GM12865 (cell line): Measurements from ENCODE around the gene ABCB4.
"Not testable (repeated sequence)": the region's sequence is repeated elsewhere in the genome, so short reads cannot be mapped to it uniquely, and the experiment has no call there.

ENCODE experiments used
- DNase-seq: peaks from one replicate; pipeline ENCODE4 v3.0.0; 2010; ENCODE audit warnings: low read depth
- H3K4me3 ChIP-seq: 2 replicates; pipeline ENCODE4 v1.5.1; 2011; ENCODE audit warnings: mild to moderate bottlenecking, low read depth, low read length, control low read depth
- TF ChIP-seq, protein P1 (sequence below): IDR thresholded peaks from 2 replicates; pipeline ENCODE4 v1.5.1; 2011; ENCODE audit warnings: low read length, control low read depth, low read depth, inconsistent platforms; ENCODE audit not compliant: insufficient read depth; ENCODE audit errors: missing control alignments

The ABCB4 gene

DNA sequence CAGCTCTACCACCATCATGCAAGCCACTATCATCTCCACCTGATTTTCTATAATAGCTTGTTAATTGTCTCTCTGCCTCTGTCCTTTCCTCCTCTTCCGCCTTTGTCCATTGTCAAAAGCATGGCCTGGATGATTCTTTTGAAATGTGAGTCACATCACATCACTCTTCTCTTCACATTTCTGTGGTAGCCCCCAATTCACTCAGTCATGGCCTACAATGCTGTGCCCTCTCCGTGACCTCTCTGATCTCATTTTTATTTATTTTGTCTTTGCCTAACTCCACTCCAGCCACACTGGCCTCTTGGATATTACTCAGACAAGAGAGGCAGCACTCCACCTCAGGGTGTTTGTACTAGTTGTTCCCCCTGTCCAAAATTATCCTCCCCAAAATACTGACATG is 4.9 kb upstream of the ABCB4 start:
- no peak for DNase-seq
- TF ChIP-seq, protein P1, sequence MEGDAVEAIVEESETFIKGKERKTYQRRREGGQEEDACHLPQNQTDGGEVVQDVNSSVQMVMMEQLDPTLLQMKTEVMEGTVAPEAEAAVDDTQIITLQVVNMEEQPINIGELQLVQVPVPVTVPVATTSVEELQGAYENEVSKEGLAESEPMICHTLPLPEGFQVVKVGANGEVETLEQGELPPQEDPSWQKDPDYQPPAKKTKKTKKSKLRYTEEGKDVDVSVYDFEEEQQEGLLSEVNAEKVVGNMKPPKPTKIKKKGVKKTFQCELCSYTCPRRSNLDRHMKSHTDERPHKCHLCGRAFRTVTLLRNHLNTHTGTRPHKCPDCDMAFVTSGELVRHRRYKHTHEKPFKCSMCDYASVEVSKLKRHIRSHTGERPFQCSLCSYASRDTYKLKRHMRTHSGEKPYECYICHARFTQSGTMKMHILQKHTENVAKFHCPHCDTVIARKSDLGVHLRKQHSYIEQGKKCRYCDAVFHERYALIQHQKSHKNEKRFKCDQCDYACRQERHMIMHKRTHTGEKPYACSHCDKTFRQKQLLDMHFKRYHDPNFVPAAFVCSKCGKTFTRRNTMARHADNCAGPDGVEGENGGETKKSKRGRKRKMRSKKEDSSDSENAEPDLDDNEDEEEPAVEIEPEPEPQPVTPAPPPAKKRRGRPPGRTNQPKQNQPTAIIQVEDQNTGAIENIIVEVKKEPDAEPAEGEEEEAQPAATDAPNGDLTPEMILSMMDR, result no peak
- H3K4me3 ChIP-seq, result no peak overlapping the region

DNA sequence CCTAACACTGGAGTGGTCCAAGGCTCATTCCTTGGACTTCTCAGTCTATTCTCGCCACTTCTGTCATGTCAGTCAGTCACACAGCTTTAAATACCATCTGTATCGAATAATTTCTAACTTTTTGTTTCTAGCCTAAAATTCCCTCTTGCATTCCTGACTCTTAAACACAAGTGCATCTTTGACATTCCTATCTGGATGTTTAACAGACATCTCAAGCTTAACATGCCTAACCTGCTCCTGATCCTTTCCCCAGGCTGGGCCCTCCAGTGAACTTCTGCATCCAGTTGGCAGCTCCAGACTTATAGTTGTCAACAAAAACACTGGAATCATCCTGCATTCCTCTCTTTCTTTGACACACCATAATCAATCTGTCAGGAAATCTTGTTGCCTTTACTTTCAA is 4.5 kb upstream of the ABCB4 start:
- DNase-seq, result no peak
- H3K4me3 ChIP-seq, result no peak overlapping the region
- TF ChIP-seq, protein P1, result no peak

DNA sequence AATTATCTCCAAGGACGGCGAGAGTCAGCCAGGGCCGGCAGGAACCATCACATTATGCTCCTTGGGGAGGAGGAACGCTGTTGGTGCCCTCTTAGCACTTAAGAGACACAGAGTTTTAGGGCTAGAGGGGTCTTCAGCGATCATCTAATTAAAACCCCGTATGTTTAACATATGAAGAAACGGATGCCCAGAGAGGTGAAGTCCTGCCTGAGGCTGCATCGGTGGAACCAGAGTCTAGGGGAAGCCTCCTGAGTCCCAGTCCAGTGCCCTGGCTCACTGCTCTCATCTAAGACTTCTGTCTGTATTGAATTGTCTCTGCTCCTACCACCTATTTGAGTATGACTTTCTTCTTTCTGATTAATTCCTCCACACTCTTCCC is 688 bp upstream of the ABCB4 start:
- peak overlapping the region; percentile 53 for H3K4me3 ChIP-seq
- no peak for DNase-seq
- TF ChIP-seq, protein P1, result no peak

DNA sequence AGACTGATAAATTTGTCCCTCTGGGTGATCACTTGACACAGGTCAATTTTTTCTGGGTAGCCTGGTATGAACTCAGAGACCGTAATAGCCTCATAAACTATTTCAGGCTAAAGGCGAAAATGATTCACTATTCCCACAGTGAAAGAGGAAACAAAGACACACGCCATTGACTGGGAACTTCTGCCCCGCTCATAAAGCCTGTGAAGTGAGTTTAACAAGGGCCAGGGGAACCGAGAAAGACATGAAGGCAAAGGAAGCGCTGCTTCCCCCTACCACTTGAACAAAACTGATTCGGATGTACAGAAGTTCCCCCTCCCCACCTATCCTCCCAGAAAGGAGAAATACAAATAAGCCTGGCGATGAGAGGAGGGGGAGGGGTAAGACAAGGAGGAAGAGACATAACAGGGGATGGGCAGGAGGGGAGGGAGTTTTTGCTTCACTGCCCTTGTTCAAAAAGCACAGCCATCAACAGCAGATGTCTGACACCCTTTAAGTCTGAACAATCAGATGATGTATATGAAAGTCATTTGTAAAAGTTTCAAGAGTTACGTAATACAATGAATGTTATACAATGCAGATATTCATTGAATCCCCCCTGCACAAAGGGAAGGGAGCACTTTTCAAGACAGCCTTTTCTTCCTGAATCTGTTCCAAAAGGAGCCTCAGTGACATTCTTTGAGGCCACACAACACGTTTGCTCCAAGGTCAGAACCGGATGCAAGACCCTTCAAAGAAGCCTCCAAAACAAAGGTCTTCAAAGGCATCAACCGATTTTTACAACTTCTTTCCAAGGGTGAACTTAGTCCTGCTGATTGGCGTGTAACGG is 734 bp downstream of the ABCB4 start:
- DNase-seq, result peak; percentile 85
- peak overlapping the region; percentile 84 for H3K4me3 ChIP-seq
- TF ChIP-seq, protein P1, result no peak

DNA sequence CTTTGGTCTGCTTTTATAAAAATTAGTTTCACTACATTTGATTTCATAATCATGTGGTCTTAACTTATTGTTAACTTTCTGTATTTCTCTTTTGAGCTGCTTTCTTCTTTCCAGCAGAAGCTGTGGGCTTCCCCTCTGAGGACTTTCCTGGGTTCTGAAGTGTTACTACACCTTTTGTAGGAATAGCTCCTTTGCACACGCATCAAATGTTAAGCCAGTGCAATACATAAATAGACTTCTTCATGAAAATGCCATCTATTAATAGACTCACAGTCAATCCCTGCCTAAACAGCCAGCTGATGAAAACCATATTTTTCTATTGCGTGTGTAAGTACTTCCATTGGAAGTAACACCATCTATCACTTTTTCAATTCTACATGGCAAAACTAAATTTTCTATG is 1.5 kb downstream of the ABCB4 start:
- peak; percentile 22 for DNase-seq
- H3K4me3 ChIP-seq, result peak overlapping the region; percentile 84
- TF ChIP-seq, protein P1, result no peak

DNA sequence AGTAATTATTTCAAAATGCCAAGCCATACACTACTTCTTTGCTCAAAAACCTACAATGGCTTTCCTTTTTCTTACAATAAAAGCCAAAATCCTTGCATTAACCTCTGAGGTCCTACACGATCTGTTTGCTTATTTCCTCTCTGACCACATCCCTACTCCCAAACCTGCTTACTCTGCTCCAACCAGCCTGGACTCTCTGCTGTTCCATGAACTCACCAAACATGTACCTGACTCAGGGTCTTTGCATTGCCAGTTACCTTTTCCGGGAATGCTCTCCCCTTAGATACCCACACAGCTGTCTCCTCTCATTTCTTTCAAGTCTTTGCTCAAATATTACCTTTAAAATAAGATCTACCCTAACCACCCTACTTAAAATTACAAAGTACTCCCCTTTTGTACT is 2.3 kb downstream of the ABCB4 start:
- no peak for DNase-seq
- TF ChIP-seq, protein P1, result no peak

DNA sequence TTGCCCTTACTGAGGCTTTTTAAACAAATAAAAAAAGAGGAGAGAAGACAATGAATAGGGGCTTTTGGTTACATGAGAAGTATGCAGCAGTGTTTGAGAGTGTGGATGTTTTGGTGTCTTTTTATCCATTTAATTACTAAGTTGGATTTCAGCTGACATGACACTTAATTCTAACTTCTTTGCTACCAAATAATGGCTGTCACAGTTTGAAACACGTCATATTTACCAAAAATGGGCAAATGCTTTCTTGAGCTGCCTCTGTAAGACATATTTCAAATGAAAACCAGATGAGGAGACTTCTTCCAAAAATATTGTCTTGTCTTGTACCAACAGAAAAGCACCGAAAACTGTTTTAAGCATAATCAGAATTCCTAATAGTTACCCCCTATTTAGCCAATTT is 4.0 kb downstream of the ABCB4 start:
- TF ChIP-seq, protein P1, result no peak
- H3K4me3 ChIP-seq, result no peak overlapping the region
- no peak for DNase-seq

More for the DNA sequence above, 2.3 kb downstream of the ABCB4 start:
- H3K4me3 ChIP-seq, result no peak overlapping the region

DNA sequence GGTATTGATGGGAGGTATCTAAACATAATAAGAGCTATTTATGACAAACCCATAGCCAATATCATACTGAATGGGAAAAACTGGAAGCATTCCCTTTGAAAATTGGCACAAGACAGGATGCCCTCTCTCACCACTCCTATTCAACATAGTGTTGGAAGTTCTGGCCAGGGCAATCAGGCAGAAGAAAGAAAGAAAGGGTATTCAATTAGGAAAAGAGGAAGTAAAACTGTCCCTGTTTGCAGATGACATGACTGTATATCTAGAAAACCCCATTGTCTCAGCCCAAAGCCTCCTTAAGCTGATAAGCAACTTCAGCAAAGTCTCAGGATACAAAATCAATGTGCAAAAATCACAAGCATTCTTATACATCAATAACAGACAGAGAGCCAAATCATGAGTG is 6.3 kb downstream of the ABCB4 start:
- not testable (repeated sequence) for DNase-seq, H3K4me3 ChIP-seq

DNA sequence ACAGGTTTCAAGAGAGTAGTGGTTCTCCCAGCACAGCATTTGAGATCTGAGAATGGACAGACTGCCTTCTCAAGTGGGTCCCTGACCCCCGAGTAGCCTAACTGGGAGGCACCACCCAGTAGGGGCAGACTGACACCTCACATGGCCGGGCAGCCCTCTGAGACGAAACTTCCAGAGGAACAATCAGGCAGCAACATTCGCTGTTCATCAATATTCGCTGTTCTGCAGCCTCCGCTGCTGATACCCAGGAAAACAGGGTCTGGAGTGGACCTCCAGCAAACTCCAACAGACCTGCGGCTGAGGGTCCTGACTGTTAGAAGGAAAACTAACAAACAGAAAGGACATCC is 10.0 kb downstream of the ABCB4 start:
- H3K4me3 ChIP-seq, DNase-seq: not testable (repeated sequence)

DNA sequence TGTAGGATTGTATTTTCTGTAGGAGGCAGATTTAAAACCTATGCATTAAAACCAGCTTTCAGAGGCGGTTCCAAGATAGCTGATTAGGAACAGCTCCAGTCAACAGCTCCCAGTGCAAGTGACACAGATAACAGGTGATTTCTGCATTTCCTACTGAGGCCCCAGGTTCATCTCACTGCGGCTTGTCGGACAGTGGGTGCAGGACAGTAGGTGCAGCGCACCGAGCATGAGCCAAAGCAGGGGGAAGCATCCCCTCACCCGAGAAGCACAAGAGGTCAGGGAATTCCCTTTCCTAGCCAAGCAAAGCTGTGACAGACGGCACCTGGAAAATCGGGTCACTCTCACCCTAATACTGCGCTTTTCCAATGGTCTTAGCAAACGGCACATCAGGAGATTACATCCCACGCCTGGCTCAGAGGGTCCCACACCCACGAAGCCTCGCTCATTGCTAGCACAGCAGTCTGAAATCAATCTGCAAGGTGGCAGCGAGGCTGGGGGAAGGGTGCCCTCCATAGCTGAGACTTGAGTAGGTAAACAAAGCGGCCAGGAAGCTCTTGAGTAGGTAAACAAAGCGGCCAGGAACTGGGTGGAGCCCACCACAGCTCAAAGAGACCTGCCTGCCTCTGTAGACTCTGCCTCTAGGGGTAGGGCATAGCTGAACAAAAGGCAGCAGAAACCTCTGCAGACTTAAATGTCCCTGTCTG is 10.5 kb downstream of the ABCB4 start:
- not testable (repeated sequence) for H3K4me3 ChIP-seq, DNase-seq
